Measurements from ENCODE around the gene AIP. TPM values are rescaled to one million over a fixed set of nuclear protein-coding genes. Genes with fewer than 3 reads are reported as not detected.

AIP gene
- total RNA-seq, 1 experiment from 2014 or later: 61.0 TPM

- Histone ChIP-seq H3K9me3 (ENCODE audit: control insufficient read depth in 1 of 2, insufficient read depth in 1 of 2, low read depth in 1 of 2, low read length in 2 of 2) (no peaks in the 10 kb centered on the region), H3K4me2 (ENCODE audit: low read length) (no peak overlapping the region), H2AFZ (ENCODE audit: low read depth, low read length, poor library complexity, severe bottlenecking) (no peak overlapping the region), H3K79me2 (ENCODE audit: insufficient read depth, low read length) (no peaks in the 10 kb centered on the region), H4K20me1 (ENCODE audit: insufficient read depth) (no peaks in the 10 kb centered on the region), H3K27me3 (ENCODE audit: insufficient read depth, low read length) (no peaks in the 10 kb centered on the region), H3K4me1 (ENCODE audit: control insufficient read depth in 1 of 2, insufficient read depth in 2 of 2, low read length in 2 of 2) (no peaks in the 10 kb centered on the region), H3K36me3 (ENCODE audit: control insufficient read depth in 1 of 2, insufficient read depth in 2 of 2, low read length in 2 of 2) (no peaks in the 10 kb centered on the region), H3K27ac (ENCODE audit: low read depth, low read length) (no peak overlapping the region), H3K9me2 (ENCODE audit: insufficient read depth) (no peaks in the 10 kb centered on the region), H3K4me3 (replicated peaks in 1 of 2; ENCODE audit: low read depth in 1 of 2, low read length in 2 of 2) (no peak overlapping the region), H3K9ac (ENCODE audit: low read length) (no peak overlapping the region)
- DNase-seq (ENCODE audit: low read depth, low spot score) (no peak), ATAC-seq (no peak)
- no TSS peak for BruUV-seq (replicated peaks)
- no peak for TF ChIP-seq POLR2AphosphoS5 (IDR thresholded peaks at IDR 0.05; ENCODE audit: low read depth, low read length)
- no peak for TF ChIP-seq SIN3A (IDR thresholded peaks at IDR 0.05; ENCODE audit: low read depth)
- no peak for TF ChIP-seq ELF1 (IDR thresholded peaks at IDR 0.05; ENCODE audit: borderline replicate concordance, low read depth)
- no peak for TF ChIP-seq CBX3 (IDR thresholded peaks at IDR 0.05; ENCODE audit: low read depth)
- no peak for TF ChIP-seq SRF (IDR thresholded peaks at IDR 0.05; ENCODE audit: low read depth)
- TF ChIP-seq YY1 (IDR thresholded peaks at IDR 0.05; ENCODE audit: extremely low read depth, insufficient replicate concordance, low read depth, low read length): no peak
- no peak for TF ChIP-seq MAX (IDR thresholded peaks at IDR 0.05)
- no peak for TF ChIP-seq SP1 (IDR thresholded peaks at IDR 0.05; ENCODE audit: low read depth)
- TF ChIP-seq EZH2phosphoT487 (IDR thresholded peaks at IDR 0.05; ENCODE audit: borderline replicate concordance): no peak
- TF ChIP-seq POLR2A (IDR thresholded peaks at IDR 0.05; ENCODE audit: borderline replicate concordance, extremely low read depth, insufficient read depth, insufficient read length): no peak
- TF ChIP-seq ZFX (IDR thresholded peaks at IDR 0.05): no peak
- TF ChIP-seq EZH2 (IDR thresholded peaks at IDR 0.05): no peak
- no peak for TF ChIP-seq FOSL1 (IDR thresholded peaks at IDR 0.05; ENCODE audit: low read depth)
- no peak for TF ChIP-seq ATF3 (IDR thresholded peaks at IDR 0.05)
- no peak for TF ChIP-seq RAD21 (IDR thresholded peaks at IDR 0.05; ENCODE audit: low read depth)
- TF ChIP-seq ZNF274 (IDR thresholded peaks at IDR 0.05; ENCODE audit: low read depth, low read length): no peak
- no peak for TF ChIP-seq EGR1 (IDR thresholded peaks at IDR 0.05; ENCODE audit: low read depth)
- no peak for TF ChIP-seq ZBTB33 (IDR thresholded peaks at IDR 0.05; ENCODE audit: extremely low read depth, insufficient replicate concordance, low read length)
- CTCF ChIA-PET: no interaction called here
- intact Hi-C loops (cut with micrococcal nuclease): no loop called here
- POLR2A ChIA-PET: no interaction called here
- RAD21 ChIA-PET (ENCODE audit: low non-redundant PET in 1 of 2, low total read pairs in 2 of 2, uncharacterized antibody in 2 of 2, unreplicated experiment in 2 of 2): no interaction called here
Measured at GRCh38 chr11:67453816-67454732, 28.8 kb upstream of the AIP start.

All from HCT116 (cell line).